Astrocyte of the cerebellum (primary cell): ENCODE results near the gene LMTK3.

Experiments
- DNase-seq: peaks from one replicate; pipeline ENCODE4 v3.0.0-alpha.2; 2011; ENCODE audit warnings: low read depth
- H3K4me3 ChIP-seq: 2 replicates; pipeline ENCODE4 v1.5.1; 2011; ENCODE audit warnings: mild to moderate bottlenecking, low read depth, low read length, moderate library complexity
- CTCF ChIP-seq: IDR thresholded peaks from 2 replicates; pipeline ENCODE4 v1.5.1; 2012; ENCODE audit warnings: low read length, low read depth, moderate library complexity, mild to moderate bottlenecking; ENCODE audit errors: missing control alignments
- in situ Hi-C: cut with HindIII; loops from 2 replicates; pipeline ENCODE4 v1.10.0; 2017; ENCODE audit warnings: low sequenced_read_pairs

Gene LMTK3

DNA sequence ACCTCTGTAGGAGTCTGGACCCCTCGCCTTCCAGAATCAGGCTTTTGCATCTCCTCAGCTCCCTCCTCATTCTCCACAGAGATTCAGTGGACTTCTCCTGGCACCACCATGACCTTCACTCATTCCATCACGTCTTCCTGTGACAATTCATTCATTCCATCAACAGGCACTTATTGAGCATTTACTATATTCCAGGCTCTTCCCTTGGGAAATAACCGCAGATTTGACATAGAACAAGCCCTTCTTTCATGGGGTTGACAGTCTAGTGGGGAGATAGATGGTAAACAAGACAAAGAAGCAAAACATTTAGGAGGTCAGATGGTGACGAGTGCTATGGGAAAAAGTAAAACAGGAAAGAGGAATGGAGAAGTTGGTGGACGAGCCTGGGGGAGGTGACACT lies 37.7 kb upstream of the LMTK3 start:
- in situ Hi-C loops = no loop called here
- no peak overlapping the region for H3K4me3 ChIP-seq
- no peak for TF ChIP-seq CTCF
- no peak for DNase-seq

DNA sequence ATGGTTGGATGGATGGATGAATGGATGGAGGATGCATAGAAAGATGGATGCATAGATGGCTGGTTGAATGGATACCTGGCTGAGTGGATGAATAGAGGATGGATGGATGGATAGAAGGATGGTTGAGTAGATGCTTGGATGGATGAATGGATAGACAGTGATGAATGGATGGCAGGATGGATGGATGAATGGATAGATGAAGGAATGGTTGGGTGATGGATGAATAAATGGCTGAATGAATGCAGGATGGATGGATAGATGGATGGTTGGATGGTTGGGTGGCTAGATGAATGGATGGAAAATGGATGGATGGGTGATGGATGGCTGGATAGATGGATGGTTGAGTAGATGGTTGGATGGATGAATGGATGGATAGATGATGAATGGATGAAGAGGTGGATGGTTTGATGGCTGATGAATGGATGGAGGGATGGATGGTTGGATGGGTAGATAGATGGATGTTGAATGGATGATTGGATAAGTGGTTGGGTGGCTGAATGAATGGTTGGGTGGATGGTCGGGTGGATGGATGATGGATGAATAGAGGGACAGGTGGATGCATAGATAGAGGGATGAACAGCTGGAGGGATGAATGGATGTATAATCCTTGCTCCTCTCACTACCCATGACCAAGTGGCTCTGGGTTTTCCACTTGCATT lies 36.7 kb upstream of the LMTK3 start:
- no peak for TF ChIP-seq CTCF
- DNase-seq = no peak
- in situ Hi-C loops = no loop called here
- H3K4me3 ChIP-seq = no peak overlapping the region

GRCh38 chr19:48547722-48548121 lies 36.1 kb upstream of the LMTK3 start:
- no peak for DNase-seq
- TF ChIP-seq CTCF = no peak
- in situ Hi-C loops = no loop called here
- no peak overlapping the region for H3K4me3 ChIP-seq

GRCh38 chr19:48544856-48545750 lies 33.5 kb upstream of the LMTK3 start:
- no peak overlapping the region for H3K4me3 ChIP-seq
- in situ Hi-C loops = no loop called here
- TF ChIP-seq CTCF = no peak
- no peak for DNase-seq

DNA sequence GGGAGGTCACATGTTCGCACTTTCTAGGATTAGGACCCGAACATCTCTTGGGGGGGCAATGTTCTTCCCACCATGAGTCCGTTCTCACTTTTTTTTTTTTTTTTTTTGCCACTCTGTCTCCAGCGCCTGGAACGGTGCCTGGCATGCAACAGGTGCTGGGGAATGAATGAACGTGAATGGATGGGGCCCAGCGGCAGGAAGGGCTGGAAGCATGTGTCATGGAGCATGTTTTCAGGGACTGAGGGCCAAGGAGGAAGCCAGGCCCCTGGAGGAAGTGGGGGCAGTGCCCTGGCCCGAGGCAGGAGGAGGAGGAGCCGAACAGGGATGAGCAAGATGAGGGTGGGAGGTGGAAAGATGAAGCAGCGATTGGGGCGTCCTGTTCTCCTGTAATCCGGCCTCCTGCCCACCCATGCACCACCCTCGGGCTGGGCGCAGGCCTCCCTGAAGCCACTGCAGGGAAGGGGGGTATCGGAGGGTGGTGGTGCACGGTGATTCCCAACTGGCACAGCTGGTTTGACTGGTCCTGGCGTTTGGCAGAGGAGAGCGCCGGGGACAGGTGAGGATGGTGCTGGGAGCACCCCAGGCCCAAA lies 31.6 kb upstream of the LMTK3 start:
- no peak for TF ChIP-seq CTCF
- in situ Hi-C loops = no loop called here
- no peak overlapping the region for H3K4me3 ChIP-seq
- DNase-seq = no peak

GRCh38 chr19:48541813-48542212 lies 30.2 kb upstream of the LMTK3 start:
- in situ Hi-C loops = no loop called here
- TF ChIP-seq CTCF = no peak

More at GRCh38 chr19:48541813-48542212, 30.2 kb upstream of the LMTK3 start:
- no peak for DNase-seq
- no peak overlapping the region for H3K4me3 ChIP-seq
